KG1 (cell line): ENCODE results near the gene SORD.

Source experiments
- DNase-seq: peaks from one replicate; lab custom pipeline; 2025; lab: John Stamatoyannopoulos, UW

SORD gene

DNA sequence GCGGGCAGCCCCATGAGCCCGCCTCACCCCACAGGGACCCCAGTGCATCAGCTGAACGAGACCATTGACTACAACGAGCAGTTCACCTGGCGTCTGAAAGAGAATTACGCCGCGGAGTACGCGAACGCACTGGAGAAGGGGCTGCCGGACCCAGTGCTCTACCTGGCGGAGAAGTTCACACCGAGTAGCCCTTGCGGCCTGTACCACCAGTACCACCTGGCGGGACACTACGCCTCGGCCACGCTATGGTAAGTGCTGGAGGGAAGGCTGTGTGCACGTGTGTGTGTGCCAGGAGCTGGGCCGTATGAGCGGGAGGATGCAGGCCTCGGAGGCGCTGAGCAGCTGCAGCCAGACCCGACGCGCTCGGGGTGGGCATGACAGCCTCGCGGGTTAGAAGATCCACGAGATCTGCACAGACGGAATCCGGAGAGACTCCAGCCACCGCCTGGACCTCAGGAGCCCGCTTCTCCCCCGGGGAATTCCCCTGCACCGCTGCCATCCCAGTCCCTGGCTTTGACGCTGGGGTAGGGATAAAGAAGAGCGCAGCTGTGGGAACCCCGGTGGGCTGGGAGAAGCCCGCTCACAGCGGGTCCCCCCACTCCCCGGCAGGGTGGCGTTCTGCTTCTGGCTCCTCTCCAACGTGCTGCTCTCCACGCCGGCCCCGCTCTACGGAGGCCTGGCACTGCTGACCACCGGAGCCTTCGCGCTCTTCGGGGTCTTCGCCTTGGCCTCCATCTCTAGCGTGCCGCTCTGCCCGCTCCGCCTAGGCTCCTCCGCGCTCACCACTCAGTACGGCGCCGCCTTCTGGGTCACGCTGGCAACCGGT, 93.7 kb downstream of the SORD start:
- no peak for DNase-seq

DNA sequence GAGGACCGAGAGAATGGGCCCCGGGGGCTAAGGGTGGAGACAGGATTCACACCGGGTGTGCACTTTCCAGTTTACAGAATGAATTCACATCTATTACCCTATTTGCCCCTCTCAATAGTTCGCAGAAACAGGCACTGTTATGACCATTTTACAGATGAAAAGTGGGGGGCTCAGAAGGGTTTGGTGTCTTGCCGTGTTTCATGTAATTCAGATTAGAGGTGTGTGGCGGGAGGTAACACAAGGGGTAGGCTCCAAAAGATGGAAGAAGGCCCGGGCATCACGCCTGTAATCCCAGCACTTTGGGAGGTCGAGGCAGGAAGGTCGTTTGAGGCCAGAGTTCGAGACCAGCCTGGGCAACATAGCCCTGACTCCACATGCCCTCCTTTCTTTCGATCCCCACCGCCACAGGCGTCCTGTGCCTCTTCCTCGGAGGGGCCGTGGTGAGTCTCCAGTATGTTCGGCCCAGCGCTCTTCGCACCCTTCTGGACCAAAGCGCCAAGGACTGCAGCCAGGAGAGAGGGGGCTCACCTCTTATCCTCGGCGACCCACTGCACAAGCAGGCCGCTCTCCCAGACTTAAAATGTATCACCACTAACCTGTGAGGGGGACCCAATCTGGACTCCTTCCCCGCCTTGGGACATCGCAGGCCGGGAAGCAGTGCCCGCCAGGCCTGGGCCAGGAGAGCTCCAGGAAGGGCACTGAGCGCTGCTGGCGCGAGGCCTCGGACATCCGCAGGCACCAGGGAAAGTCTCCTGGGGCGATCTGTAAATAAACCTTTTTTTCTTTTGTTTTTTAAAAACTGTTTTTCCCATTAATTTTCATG, 94.5 kb downstream of the SORD start:
- no peak for DNase-seq

DNA sequence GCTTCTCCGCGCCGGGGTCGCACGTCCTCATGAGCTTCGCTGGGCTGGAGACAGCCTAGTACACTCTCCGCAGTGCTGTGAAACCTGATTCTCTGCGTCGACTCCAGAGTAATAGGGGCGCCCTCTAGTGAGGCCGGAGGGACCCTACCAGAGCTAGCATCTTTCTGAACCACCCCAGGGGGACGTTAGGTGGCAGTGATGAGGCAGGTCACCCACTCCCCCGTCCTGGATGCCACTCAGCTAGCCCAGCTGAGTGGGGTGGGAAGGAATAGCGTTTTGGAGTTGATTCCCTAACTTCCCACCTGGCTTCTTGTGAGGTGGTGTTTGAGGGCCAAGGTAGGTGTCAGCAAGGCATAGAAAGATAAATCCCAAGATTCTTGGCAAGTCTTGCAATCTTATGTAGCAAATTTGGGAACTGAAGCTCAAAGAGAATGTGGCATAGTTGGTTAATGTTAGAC, 95.2 kb downstream of the SORD start:
- DNase-seq = peak; percentile 69

GRCh38 chr15:45118996-45119395, 96.0 kb downstream of the SORD start:
- no peak for DNase-seq

DNA sequence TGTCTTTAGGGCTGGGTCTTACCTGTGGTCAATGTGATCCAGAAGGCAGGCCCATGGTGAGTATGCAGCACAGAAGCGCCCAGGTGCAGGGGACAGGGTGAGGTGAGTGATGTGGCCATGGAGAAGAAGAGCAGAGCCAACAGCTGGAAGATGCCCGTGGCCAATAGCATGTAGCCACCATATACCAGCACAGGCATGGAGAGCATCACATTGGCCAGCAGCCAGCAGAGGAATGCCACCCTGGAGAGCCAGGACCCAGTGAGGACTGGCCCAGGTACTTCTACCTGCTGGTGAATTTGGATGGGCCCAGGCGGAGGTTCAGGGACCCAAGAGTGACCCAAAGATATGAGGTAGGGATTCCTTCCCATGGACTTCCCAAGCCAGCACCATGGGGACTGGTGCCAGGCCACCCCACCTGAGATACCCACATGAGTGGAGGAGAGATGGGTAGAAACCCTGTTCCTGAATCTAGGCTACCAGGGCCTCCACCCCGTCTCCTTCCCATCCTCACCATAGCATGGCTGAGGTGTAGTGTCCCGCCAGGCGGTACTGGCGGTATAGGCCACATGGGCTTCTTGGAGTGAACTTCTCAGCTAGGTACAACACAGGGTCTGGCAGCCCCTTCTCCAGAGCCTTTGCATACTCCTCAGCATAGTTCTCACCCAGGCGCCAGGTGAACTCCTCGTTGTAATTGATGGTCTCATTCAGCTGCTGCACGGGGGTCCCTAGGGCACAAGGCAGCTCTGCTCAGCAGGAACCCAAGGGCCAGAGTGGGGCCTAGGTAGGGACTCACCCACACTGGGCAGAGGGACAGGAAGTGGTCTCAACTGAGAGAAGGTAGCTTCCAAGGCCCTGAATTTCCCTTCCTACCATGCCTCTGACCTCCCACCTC, 97.3 kb downstream of the SORD start:
- DNase-seq = no peak

- DNase-seq = no peak
These were observed 98.0 kb downstream of the SORD start for GRCh38 chr15:45121020-45121419.

DNA sequence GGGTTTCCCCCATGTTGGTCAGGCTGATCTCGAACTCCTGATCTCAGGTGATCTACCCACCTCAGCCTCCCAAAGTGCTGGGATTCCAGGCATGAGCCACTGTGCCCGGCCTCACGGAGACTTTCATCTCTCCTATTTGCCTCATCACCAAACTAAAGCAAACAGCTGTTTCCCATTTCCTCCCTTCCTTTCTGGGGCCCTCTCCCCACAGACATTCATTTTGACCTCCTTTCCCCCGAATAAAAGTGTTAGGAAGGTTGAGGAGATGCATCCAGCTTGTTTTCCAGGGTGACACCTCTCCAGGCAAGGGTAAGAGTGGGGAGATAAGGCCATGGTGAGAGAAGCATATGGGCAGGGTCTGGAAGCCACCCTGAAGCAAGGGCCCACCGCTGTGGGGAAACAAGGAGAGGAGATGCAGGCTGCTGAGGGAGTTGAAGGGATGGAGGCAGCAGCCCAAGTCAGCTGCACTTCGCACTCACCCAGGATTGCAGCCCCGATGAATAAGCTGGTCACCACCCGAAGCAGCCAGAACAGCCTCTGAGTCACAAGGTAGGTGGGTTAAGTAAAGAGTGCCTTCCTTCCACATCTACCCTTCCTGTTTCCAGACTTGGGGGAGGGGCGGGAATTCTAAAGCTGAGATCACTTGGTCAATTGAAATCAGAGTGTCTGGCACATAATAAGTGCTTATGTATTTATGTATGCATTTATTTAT, 98.9 kb downstream of the SORD start:
- no peak for DNase-seq

- no peak for DNase-seq
These were observed 99.7 kb downstream of the SORD start for GRCh38 chr15:45122719-45123118.

DNA sequence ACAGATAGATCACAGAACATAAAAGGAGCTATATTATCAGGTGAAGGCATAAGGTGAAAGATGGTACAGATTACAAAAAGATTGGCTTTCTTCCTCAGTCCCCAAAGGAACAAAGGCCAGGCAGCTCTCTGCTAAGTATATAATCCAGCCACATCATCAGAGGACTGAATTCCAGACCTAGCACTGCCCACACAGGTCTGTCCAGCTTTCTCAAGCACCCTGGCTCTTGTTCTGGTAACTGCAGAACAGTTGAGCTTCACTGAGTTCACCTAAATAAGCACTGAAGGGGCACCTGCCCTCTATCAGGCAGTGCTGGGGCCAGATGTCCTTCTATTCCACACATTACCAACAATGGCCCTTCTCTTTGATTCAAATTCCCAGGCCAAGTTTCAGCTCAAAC, 100.4 kb downstream of the SORD start:
- DNase-seq = no peak

GRCh38 chr15:45126535-45127158, 103.7 kb downstream of the SORD start:
- DNase-seq = no peak
